Gastrocnemius medialis (tissue), 4 donors: Measurements from ENCODE around the gene KCTD3.

Experiments used
- CTCF ChIP-seq, 5 experiments: fragments of 450-650 bp in 3 of 5; fragments of 200-600 bp in 2 of 5; sonication (generic) in 2 of 5; IDR thresholded peaks in 4 of 5; conservative IDR thresholded peaks in 1 of 5; 1 replicate in 4 of 5; 2 replicates in 1 of 5; pipeline ENCODE4 v1.5.1; 2016 to 2019; ENCODE audit warnings: antibody characterized with exemption in 5 of 5, mild to moderate bottlenecking in 3 of 5, moderate library complexity in 3 of 5
- POLR2A ChIP-seq, 2 donors: fragments of 450-650 bp; IDR thresholded peaks; one replicate each; pipeline ENCODE4 v1.6.1; 2017; ENCODE audit warnings: antibody characterized with exemption in 2 of 2, mild to moderate bottlenecking in 2 of 2, moderate library complexity in 2 of 2

- TF ChIP-seq CTCF (IDR thresholded peaks at IDR 0.05 in 4 of 5, conservative IDR thresholded peaks at IDR 0.05 in 1 of 5), result no peak
- TF ChIP-seq POLR2A (IDR thresholded peaks at IDR 0.05), result no peak
These were observed 85.3 kb downstream of the KCTD3 start for GRCh38 chr1:215652371-215652770.
